HG02610 (cell line): ENCODE data around the gene CRYGC.

Experiments used
- ATAC-seq: cut with Tn5 transposase; IDR thresholded peaks from one replicate; pipeline ENCODE4 v1.9.1; 2021; ENCODE audit warnings: mild to moderate bottlenecking, moderate library complexity; ENCODE audit not compliant: unreplicated experiment

The CRYGC gene, protein sequence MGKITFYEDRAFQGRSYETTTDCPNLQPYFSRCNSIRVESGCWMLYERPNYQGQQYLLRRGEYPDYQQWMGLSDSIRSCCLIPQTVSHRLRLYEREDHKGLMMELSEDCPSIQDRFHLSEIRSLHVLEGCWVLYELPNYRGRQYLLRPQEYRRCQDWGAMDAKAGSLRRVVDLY

DNA sequence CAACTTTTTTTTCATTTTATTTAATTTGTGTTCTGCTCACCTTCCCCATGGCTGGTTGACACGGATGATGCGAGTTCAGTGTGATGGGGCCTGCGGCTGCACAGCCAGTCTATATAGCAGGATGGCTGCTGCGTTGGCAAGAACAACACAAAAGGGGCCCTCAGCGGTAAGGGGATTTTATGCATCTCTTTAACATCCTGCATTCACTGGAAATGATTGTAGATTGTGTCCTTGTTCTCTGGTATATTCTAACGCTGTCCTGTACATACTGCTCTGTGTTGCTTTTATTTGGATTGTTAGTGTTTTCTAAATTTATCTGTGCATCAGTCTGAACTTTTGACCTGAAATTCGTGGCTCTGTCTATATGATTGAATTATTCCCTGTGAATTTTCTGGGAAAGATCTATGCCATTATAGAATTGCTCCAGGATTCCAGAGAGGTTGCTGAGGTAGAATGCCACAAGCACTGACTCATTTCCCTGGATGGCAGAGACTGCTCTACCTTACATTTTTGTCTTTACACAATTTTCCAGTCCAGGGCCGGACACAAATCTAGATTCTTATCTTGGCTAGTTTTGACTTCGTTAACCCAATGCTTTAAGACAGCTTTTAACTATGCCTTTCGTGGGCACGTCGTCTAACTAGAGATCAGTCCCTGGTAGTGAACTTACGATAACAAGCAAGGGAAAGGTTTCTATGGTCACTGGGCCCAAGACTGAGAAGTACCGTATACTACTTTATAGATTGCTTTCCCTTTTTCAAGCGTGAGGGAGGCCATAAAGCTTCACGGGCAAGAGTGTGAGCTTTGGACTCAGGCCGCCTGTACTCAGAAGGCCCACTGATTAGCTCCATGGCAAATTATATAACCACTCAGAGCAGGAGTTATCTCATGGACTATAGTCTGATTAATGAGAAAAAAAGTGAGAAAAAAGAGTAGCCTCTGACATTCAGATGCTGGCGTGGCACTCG lies at the start of gene CRYGC:
CRYGC (minus strand) TSS at position 85 of the 968 bp plus-strand sequence; CDS start at position 49, 36 bp downstream.
- no peak for ATAC-seq

DNA sequence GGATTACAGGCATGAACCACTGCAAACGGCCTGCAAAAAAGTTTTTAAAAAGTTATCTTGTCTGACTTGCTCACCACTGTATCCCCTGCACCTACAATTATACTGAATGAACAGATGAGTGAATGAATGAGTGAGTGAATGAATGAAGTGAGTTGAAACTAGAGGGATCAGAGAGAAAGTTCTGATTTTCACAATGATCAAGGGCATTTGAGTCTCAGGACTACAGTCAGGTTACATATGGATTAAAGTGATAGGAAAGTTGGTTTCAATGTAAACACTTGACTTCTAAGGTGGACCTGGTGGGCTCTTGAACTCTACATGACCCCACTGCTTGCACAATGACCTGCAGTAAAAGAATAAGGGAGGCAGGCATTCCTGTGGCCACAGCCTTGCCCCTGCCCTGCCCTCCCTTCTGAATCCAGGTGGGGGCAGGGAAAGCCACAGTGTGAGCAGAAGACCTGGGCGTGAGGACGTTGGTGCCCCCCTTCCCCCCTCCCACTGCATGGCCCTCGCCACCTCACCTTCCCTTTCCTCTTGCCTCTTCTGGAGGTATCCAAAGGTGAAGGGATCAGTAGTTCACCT lies 49.5 kb upstream of the CRYGC start:
- ATAC-seq: no peak

DNA sequence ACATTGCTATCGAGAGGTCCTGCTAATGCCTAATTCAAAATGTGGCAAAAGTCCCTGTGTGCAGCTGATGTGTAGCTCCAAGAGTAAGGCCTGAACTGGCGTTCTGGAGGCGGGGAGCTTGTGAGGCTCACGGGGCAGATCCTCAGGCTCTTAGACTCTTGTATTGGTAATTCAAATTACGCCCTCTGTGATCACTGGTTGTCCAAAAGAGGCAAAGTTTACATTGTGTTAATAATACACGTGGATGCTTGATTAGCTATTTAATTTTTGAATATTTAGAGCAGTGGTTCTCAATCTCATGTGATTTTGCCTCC lies 46.2 kb upstream of the CRYGC start:
- no peak for ATAC-seq

DNA sequence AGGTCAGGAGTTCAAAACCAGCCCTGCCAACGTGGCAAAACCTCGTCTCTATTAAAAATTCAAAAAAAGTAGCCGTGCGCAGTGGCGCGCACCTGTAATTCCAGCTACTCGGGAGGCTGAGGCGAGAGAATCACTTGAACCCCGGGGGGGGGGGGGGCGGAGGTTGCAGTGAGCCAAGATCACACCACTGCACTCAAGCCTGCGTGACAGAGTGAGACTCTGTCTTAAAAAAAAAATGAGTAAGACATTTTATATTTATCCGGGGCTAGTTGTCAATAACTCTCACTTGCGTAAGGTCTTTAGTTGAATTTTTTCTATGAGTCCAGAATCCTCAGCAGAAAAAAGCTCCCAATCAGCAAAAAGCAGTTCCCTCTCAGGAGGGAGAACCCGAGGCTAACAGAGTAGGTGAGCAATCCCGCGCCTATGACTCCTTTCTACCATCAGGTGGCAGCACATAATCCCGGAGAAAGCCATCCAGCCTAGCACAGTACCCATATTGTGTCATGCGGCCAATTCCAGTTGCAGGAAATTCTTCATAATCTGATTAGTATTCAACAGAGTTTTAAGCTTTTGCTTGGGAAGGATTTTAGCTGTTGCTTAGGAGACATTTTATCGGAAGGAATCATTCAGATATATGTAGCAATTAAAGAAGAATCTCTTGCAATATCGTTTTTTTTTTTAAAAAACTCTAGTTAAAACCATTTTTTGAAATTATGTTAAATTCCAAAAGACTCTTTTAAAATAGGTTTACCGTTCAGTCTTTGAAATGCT lies 45.6 kb upstream of the CRYGC start:
- peak; percentile 99 for ATAC-seq

DNA sequence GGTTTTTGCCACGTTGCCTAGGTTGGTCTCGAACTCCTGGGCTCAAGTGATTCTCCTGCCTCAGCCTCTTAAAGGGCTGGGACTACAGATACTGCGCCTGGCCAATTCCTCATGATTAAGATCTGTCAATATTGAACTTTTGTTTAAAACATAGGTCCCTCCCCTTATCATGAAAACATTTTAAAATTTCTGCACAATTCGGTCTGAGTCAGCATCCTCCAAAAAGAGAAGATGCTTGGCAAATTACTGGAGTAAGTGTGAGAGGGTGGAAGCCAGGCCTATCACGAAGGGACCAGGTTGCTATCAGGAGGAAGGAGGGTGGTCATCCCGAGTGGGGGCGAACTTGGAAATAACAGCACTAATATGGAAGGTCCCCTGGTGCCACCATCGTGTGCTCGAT lies 44.5 kb upstream of the CRYGC start:
- no peak for ATAC-seq

DNA sequence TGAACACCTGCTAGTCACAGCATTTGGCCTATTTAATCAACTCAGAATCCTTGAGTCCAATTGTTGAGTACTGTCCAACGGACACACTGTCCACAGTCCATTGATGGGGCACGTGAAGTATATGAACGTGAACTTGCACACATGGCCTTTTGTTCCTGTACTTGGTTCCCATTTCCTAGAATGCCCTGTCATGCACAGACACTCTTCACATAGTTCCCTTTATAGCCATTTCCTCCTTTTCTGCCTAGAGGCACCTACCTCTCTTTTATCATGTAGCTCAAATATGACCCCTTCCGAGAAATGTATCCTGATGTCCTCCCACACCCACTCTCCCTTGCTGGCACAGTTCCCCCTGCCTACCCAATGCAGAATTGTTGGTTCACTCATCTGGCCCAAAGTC lies 42.5 kb upstream of the CRYGC start:
- no peak for ATAC-seq

DNA sequence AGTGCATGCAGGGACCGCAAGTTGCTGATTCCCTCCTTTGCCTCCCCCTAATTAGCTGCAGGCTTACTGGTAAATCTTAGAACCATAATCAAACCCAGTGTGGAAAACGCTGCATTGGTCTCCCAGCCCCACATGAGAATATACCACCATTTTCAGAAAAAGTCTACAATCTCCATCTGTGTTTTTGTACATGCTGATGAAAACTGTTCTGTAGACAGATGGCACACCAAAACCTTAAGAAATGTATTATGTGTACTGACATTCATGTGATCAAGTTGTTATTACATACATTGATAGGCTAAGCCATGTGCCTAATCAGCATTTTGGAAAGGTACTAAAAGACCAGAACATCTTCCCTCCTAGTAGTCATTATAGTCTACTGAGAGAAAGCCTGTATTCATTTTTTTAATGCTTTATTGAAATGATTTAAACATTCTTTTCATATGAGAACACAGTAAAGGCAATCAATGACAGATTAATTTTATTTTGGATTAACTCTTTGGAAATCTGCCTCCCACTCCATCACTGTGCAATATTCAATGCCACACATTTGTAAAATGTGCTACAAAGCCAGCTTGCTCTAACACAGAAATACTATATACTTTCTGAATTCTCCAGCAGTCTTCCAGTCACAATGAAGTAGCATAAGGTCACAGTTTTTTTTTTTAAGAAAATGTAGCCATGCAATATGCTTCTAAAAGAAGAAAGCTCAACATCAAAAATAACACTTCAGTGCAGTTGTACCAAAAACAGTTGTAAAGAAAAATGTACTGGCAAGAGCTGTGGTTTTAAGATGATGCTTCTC lies 35.5 kb upstream of the CRYGC start:
- ATAC-seq: no peak

DNA sequence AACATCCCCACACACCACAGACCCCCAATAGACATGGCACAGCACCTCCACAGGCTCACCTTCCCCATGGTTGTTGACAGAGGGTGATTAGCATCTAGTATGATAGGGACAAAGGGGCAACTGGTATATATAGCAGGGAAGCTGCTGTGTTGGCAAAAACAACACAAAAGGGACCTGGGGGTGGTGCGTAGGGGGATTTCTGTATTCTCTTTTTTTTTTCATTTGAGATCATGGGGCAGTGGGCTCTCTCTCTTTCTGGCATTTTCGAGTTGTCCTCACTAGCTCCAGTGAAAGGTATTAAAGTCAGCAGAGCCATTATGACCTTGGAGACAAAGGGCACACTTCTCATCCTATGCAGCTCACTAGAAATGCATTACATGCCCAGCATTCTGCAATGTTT lies 33.9 kb upstream of the CRYGC start, which contains the start of gene CRYGA:
CRYGA (minus strand) TSS at position 101 of the 400 bp plus-strand sequence; CDS start at position 68, 33 bp downstream.
- no peak for ATAC-seq

DNA sequence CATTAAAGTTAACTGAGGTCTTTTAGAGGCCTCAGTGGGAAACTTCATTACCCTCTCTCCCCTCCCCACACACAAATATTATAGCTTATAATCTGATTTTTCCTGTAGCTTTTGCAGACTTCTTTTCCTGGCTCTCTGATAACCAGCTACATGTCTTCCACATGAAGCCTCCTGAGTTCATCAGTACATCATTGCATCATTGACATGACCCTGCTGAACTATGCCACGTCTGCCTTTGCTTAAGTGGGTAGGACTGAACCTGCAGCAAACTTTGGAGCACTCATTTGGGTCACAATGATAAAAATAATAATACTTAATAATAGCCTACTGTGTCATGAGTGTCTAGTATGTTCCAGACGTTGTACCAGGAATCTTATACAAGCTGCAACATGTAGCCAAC lies 26.8 kb upstream of the CRYGC start:
- ATAC-seq: no peak

DNA sequence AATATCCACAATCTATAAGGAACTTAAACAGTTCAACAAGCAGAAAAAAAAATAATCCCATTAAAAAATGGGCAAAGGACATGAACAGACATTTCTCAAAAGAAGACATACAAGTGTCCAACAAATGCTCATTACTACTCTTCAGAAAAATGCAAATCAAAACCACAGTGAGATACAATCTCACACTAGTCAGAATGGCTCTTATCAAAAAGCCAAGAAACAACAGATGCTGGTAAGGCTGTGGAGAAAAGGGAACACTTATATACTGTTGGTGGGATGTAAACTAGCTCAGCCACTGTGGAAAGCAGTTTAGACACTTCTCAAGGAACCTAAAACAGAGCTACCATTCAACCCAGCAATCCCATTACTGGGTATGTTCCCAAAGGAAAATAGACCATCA lies 23.5 kb upstream of the CRYGC start:
- ATAC-seq: no peak

DNA sequence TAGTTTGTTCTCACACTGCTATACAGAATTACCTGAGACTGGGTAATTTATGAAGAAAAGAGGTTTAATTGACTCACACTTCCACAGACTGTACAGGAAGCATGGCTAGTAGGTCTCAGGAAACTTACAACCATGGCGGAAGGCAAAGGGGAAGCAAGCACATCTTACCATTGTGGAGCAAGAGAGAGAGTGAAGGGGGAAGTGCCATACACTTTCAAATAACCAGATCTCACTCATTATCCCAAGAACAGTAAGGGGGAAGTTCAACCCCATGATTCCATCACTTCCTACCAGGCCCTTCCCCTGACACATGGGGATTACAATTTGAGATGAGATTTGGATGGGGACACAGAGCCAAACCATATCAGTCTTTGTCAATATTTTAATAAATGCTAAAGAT lies 21.3 kb upstream of the CRYGC start:
- ATAC-seq: no peak

DNA sequence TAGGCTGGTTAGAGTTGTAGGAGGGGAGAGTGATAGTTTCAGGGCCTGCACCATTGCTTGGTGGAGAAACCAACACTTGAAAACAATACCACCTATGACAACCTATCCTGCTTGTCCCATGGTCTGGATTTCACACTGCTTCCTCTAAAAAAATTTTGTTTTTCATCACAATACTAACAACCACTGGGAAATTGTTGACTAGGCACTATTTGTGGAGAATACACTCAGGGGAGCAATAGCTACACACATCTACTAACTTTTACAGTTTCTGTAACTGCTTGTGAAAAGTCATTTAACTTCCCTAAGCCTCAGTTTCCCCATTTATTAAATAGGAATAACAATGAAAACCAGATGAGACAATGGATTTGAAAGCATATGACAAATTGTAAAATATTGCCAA lies 20.5 kb upstream of the CRYGC start:
- ATAC-seq: no peak

DNA sequence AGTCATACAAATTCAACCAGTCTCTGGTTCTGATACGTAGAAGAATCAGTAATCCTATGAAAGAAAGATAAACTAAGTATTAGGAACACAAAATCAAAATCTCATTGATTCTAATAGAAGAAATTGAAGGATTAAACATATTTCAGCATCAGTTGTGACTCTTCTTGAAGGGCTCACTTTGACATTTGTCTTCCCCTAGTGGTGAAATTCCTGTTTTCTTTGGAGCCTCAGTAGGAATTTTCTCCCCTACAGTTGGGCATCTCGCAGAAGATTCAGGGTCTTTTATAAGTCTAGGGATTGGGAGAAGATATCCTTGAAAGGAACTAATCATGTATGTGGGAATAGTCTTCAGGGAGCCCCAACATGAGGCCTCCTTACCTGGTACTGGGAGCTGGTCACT lies 19.2 kb upstream of the CRYGC start:
- ATAC-seq: no peak

DNA sequence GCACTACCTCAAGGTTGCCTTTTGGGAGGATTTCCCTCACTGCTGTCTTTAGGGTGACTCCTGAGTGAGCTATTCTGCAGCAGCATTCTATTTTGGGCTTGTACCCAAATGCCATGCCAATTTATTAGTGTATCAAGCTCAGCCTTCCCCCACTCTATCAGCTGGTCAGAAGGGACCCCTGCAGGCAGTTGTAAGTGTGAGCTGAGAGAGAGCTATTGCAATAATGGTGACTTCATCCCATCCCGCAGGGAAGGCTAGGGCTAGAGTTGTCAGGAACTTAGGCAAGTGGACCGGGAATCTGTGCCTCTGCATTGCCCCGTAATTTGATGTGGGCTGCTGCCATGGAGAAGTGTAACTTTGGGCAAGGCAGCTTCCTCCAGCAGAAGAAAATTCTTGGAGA lies 18.1 kb upstream of the CRYGC start:
- ATAC-seq: no peak

DNA sequence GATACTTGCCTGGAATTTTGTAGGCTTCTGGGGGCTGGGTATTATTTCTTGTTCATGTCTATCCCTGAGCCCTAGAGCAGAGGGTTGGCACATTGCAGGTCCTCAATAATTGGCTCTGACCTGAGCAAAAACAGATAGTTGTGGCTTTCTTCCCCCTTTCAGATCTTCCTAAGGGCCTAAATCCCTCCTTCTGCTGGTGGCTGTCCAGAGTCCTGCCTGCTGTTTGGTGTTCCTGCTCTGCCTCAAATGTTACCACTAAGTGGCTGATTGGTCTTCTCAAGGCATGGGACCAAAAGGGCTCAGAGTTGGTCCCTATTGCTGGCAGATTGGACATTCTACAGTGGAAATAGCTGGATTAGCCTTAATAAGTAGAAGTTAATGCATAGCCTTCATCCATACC lies 17.4 kb upstream of the CRYGC start:
- ATAC-seq: no peak

DNA sequence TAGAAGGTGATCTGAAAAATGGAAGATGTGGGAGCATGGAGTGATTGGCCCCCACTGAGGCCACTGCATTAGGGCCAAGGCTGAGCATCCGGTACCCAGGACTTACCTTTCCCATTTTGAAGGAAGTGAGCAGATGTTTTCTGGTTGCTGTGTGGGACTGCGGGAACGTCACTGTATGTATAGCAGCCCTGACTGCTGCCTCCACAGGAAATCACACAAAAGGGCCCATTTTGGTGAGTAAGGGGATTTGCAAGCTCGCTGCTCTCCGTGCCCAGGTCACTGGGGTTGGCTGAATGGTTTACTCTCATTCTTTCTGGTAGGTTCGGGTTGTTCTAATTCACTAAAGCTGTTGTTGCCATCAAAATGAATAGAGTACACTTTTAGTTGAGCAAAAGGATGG lies 16.4 kb upstream of the CRYGC start, which contains the start of gene CRYGB:
CRYGB (minus strand) TSS at position 153 of the 400 bp plus-strand sequence; CDS start at position 115, 38 bp downstream.
- ATAC-seq: no peak

DNA sequence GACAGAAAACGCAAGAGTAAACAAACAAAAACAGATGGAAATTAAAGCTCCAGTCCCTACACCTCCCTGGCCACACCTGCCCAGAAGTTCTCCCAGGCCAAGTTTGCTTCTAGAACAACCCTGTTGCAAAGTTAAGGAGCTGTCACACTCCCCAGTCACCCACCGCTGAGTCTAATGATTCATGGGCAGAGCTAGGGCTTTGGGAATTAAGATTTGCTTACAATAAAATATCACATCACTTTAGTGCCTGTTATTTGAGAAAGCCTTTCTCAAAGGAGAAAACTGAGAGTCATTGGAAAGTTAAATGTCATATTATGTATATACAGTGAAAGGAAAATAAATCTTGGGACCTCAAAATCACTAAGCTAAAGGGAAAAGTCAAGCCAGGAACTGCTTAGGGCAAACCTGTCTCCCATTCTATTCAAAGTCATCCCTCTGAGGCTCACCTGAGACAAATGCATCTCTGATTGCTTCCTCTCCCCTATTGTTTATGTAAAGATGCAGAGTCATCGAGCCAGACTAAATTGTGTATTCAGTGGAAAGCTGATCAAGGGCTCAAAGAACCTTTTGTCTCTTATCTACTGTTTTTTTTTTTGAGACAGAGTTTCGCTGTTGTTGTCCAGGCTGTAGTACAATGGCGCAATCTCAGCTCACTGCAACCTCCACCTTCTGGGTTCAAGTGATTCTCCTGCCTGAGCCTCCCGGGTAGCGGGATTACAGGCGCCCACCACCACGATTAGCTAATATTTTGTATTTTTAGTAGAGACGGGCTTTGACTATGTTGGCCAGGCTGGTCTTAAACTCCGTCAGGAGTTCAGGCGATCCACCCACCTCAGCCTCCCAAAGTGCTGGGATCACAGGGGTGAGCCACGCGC lies 13.5 kb upstream of the CRYGC start:
- no peak for ATAC-seq

DNA sequence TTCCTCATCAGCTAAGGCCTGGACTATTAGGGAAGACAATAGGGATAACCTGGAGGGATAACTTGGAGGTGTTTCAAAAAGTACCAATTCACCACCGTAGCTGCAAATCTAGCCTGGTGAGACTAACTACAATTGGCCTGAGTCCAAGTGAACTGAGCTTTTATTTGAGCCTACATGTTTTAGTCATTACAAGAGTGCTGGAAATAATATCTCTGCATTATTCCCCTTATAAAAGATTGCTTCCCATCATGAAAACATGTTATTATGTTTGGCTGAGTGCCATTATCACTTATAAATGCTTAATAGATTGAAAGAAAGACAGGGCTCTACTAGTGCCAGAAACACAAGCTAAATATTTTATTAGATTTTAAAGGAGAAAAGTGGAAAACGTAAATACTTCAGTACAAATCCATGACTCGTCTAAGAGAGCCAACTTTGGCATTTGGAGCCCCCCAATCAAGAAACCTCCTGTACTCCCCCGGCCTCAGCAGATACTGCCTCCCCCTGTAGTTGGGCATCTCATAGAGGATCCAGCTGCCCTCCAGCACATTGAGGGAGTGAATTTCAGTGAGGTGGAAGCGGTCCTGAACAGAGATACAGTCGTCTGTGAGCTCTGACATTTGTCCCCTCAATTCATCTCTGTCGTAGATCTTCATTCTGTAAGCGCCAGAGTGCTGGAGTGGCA lies 12.8 kb upstream of the CRYGC start:
- no peak for ATAC-seq

DNA sequence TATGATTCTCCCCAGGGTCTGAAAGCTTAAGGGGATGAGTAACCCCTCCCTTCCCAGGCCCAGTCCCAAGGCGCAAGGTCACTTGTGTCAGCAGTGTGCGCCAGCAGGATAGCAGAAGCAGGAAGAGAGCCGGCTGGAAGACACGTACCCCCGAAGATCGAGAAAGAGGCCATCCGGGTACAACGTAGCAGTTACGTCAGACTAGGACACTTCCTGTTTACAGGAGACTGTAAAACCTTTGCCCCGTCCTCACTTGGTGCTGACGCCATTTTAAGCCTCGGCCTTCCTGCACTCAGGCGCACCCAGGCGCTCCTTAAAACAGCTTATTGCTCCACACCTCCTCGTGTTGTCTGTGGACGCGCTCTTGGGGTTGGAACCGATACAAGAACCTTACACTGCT lies 9.8 kb upstream of the CRYGC start:
- no peak for ATAC-seq
